ENCODE measurements around the gene MANF. TPM values are rescaled to one million over a fixed set of nuclear protein-coding genes. Genes with fewer than 3 reads are reported as not detected.

The MANF gene
- total and polyA plus RNA-seq, 2 experiments from 2014 or later = 48.7 to 92.7 TPM

DNA sequence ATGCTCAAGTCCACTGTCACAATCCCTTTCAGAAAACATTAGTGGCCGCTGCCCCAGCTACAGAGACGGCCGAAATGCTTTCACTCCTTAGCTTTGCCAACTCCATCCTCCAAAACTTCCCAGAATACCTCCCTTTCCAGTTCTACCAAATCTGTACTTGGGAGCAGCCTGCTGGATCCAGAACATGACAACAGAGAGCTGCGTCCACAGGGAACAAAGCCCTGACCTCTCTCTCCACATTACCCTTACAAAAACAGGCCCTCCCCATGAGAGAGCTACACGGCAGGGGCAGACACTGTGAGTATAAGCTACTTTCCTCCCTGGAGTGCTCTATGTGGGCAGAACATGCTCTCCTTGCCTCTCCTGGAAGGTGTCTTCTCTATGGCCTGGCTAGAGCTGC lies 12.3 kb downstream of the MANF start:
- no peak overlapping the region for H2AFZ ChIP-seq
- peaks cover 18% of the 10 kb centered on the region; the same call in 1 of the 3 replicates for H3K9me3 Mint-ChIP-seq
- no peak overlapping the region for H3K4me2 ChIP-seq
- H3K79me2 ChIP-seq (replicated peaks; ENCODE audit: insufficient read depth) = peaks cover 36% of the 10 kb centered on the region
- H3K4me1 ChIP-seq (ENCODE audit: insufficient read depth) = peaks cover 9% of the 10 kb centered on the region
- H3F3A ChIP-seq (replicated peaks; ENCODE audit: low read depth) = peaks cover 9% of the 10 kb centered on the region; the same call in 1 of the 2 replicates
- H3K4me1 Mint-ChIP-seq = peaks cover 30% of the 10 kb centered on the region
- DNase-seq (ENCODE audit: low spot score) = no peak
- H3K27me3 ChIP-seq (ENCODE audit: insufficient read depth) = no peaks in the 10 kb centered on the region
- H3K36me3 Mint-ChIP-seq (ENCODE audit: low read depth) = peaks cover 59% of the 10 kb centered on the region
- peak overlapping the region; percentile 72 for H3K27ac ChIP-seq (ENCODE audit: low read depth)
- no peak for TF ChIP-seq JUNB (IDR thresholded peaks at IDR 0.05; ENCODE audit: unreplicated experiment)
- TF ChIP-seq CREB1 (CRISPR knock-in tag; IDR thresholded peaks at IDR 0.05; ENCODE audit: low read depth) = no peak
- TF ChIP-seq, protein P1, sequence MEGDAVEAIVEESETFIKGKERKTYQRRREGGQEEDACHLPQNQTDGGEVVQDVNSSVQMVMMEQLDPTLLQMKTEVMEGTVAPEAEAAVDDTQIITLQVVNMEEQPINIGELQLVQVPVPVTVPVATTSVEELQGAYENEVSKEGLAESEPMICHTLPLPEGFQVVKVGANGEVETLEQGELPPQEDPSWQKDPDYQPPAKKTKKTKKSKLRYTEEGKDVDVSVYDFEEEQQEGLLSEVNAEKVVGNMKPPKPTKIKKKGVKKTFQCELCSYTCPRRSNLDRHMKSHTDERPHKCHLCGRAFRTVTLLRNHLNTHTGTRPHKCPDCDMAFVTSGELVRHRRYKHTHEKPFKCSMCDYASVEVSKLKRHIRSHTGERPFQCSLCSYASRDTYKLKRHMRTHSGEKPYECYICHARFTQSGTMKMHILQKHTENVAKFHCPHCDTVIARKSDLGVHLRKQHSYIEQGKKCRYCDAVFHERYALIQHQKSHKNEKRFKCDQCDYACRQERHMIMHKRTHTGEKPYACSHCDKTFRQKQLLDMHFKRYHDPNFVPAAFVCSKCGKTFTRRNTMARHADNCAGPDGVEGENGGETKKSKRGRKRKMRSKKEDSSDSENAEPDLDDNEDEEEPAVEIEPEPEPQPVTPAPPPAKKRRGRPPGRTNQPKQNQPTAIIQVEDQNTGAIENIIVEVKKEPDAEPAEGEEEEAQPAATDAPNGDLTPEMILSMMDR (conservative IDR thresholded peaks at IDR 0.05; ENCODE audit: low read depth in 2 of 2) = no peak
- TF ChIP-seq, protein P2, sequence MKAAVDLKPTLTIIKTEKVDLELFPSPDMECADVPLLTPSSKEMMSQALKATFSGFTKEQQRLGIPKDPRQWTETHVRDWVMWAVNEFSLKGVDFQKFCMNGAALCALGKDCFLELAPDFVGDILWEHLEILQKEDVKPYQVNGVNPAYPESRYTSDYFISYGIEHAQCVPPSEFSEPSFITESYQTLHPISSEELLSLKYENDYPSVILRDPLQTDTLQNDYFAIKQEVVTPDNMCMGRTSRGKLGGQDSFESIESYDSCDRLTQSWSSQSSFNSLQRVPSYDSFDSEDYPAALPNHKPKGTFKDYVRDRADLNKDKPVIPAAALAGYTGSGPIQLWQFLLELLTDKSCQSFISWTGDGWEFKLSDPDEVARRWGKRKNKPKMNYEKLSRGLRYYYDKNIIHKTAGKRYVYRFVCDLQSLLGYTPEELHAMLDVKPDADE (IDR thresholded peaks at IDR 0.05) = no peak
- TF ChIP-seq EZH2phosphoT487 (IDR thresholded peaks at IDR 0.05; ENCODE audit: unreplicated experiment) = no peak
- no peak for TF ChIP-seq POLR2AphosphoS5 (IDR thresholded peaks at IDR 0.05; ENCODE audit: low read depth)
- no peak for TF ChIP-seq EZH2 (IDR thresholded peaks at IDR 0.05; ENCODE audit: low read depth, unreplicated experiment)
- TF ChIP-seq NANOG (IDR thresholded peaks at IDR 0.05; ENCODE audit: borderline replicate concordance) = no peak
- no peak for TF ChIP-seq ZNF114 (CRISPR knock-in tag; IDR thresholded peaks at IDR 0.05)
- no peak for TF ChIP-seq STAT1 (IDR thresholded peaks at IDR 0.05; ENCODE audit: unreplicated experiment)
- TF ChIP-seq, protein P3, sequence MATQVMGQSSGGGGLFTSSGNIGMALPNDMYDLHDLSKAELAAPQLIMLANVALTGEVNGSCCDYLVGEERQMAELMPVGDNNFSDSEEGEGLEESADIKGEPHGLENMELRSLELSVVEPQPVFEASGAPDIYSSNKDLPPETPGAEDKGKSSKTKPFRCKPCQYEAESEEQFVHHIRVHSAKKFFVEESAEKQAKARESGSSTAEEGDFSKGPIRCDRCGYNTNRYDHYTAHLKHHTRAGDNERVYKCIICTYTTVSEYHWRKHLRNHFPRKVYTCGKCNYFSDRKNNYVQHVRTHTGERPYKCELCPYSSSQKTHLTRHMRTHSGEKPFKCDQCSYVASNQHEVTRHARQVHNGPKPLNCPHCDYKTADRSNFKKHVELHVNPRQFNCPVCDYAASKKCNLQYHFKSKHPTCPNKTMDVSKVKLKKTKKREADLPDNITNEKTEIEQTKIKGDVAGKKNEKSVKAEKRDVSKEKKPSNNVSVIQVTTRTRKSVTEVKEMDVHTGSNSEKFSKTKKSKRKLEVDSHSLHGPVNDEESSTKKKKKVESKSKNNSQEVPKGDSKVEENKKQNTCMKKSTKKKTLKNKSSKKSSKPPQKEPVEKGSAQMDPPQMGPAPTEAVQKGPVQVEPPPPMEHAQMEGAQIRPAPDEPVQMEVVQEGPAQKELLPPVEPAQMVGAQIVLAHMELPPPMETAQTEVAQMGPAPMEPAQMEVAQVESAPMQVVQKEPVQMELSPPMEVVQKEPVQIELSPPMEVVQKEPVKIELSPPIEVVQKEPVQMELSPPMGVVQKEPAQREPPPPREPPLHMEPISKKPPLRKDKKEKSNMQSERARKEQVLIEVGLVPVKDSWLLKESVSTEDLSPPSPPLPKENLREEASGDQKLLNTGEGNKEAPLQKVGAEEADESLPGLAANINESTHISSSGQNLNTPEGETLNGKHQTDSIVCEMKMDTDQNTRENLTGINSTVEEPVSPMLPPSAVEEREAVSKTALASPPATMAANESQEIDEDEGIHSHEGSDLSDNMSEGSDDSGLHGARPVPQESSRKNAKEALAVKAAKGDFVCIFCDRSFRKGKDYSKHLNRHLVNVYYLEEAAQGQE (IDR thresholded peaks at IDR 0.05; ENCODE audit: unreplicated experiment) = no peak
- no peak for TF ChIP-seq ZNF331 (CRISPR knock-in tag; IDR thresholded peaks at IDR 0.05; ENCODE audit: low read depth)
- TF ChIP-seq, protein P4, sequence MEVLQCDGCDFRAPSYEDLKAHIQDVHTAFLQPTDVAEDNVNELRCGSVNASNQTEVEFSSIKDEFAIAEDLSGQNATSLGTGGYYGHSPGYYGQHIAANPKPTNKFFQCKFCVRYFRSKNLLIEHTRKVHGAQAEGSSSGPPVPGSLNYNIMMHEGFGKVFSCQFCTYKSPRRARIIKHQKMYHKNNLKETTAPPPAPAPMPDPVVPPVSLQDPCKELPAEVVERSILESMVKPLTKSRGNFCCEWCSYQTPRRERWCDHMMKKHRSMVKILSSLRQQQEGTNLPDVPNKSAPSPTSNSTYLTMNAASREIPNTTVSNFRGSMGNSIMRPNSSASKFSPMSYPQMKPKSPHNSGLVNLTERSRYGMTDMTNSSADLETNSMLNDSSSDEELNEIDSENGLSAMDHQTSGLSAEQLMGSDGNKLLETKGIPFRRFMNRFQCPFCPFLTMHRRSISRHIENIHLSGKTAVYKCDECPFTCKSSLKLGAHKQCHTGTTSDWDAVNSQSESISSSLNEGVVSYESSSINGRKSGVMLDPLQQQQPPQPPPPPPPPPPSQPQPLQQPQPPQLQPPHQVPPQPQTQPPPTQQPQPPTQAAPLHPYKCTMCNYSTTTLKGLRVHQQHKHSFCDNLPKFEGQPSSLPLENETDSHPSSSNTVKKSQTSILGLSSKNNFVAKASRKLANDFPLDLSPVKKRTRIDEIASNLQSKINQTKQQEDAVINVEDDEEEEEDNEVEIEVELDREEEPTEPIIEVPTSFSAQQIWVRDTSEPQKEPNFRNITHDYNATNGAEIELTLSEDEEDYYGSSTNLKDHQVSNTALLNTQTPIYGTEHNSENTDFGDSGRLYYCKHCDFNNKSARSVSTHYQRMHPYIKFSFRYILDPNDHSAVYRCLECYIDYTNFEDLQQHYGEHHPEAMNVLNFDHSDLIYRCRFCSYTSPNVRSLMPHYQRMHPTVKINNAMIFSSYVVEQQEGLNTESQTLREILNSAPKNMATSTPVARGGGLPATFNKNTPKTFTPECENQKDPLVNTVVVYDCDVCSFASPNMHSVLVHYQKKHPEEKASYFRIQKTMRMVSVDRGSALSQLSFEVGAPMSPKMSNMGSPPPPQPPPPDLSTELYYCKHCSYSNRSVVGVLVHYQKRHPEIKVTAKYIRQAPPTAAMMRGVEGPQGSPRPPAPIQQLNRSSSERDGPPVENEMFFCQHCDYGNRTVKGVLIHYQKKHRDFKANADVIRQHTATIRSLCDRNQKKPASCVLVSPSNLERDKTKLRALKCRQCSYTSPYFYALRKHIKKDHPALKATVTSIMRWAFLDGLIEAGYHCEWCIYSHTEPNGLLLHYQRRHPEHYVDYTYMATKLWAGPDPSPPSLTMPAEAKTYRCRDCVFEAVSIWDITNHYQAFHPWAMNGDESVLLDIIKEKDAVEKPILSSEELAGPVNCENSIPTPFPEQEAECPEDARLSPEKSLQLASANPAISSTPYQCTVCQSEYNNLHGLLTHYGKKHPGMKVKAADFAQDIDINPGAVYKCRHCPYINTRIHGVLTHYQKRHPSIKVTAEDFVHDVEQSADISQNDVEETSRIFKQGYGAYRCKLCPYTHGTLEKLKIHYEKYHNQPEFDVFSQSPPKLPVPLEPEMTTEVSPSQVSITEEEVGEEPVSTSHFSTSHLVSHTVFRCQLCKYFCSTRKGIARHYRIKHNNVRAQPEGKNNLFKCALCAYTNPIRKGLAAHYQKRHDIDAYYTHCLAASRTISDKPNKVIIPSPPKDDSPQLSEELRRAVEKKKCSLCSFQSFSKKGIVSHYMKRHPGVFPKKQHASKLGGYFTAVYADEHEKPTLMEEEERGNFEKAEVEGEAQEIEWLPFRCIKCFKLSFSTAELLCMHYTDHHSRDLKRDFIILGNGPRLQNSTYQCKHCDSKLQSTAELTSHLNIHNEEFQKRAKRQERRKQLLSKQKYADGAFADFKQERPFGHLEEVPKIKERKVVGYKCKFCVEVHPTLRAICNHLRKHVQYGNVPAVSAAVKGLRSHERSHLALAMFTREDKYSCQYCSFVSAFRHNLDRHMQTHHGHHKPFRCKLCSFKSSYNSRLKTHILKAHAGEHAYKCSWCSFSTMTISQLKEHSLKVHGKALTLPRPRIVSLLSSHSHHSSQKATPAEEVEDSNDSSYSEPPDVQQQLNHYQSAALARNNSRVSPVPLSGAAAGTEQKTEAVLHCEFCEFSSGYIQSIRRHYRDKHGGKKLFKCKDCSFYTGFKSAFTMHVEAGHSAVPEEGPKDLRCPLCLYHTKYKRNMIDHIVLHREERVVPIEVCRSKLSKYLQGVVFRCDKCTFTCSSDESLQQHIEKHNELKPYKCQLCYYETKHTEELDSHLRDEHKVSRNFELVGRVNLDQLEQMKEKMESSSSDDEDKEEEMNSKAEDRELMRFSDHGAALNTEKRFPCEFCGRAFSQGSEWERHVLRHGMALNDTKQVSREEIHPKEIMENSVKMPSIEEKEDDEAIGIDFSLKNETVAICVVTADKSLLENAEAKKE (CRISPR knock-in tag; IDR thresholded peaks at IDR 0.05) = no peak
- H4K20me1 ChIP-seq (replicated peaks; ENCODE audit: insufficient read depth) = peaks cover 27% of the 10 kb centered on the region
- H3K36me3 ChIP-seq (ENCODE audit: insufficient read depth) = peaks cover 15% of the 10 kb centered on the region
- H3K27me3 Mint-ChIP-seq (ENCODE audit: insufficient read depth, low read depth, poor library complexity) = peaks cover 14% of the 10 kb centered on the region
- peak; percentile 62 for ATAC-seq
- no peak overlapping the region for H3K4me3 ChIP-seq
- no peaks in the 10 kb centered on the region for H3K9me2 ChIP-seq (ENCODE audit: insufficient read depth)
- H3K4me3 Mint-ChIP-seq = no peak overlapping the region
- H3K27ac Mint-ChIP-seq = peak overlapping the region; percentile 65; the same call in 1 of the 2 replicates

Measured in GM23338 (cell line).